ENCODE data around the gene TECTB. TPM values are rescaled to one million over a fixed set of nuclear protein-coding genes. Genes with fewer than 3 reads are reported as not detected.

The TECTB gene
- total RNA-seq = under 1 TPM in 5 of 8 experiments, not detected in 3; 0.05 to 0.31 (median 0.09) TPM

GRCh38 chr10:112283100-112283499, at the start of gene TECTB:
Gene TECTB, plus strand, starts transcription at chr10:112283400. Its CDS starts 335 bp downstream, at chr10:112283735.
- Histone ChIP-seq H3K4me3 (no peak within 1 kb of the TSS), H3K27ac (no peak within 1 kb of the TSS), H3K4me1 (replicated peaks in 1 of 2) (peaks cover 26% of the 10 kb centered on the region in 2 donors)
- in situ Hi-C loops (cut with MboI; ENCODE audit: low pct_unique_long_range_greater_than_20kb in 2 of 9, low sequenced_read_pairs in 9 of 9, unreplicated experiment in 9 of 9) = no loop called here
- 40 to 100% (median 73%) methylated on average over 1 to 6 of the region's 6 CpGs for WGBS, 10 experiments
- no peak for ATAC-seq (replicated peaks in 6 of 8)

- no peak overlapping the region for H3K27ac ChIP-seq
- WGBS, 10 experiments = 60 to 100% (median 88%) methylated on average over 1 to 2 of the region's 7 CpGs; no CpG with 5 or more reads in 6 of the 10 experiments
- no peaks in the 10 kb centered on the region for H3K4me1 ChIP-seq (replicated peaks in 1 of 2)
- H3K4me3 ChIP-seq = no peak overlapping the region
- in situ Hi-C loops (cut with MboI; ENCODE audit: low pct_unique_long_range_greater_than_20kb in 2 of 9, low sequenced_read_pairs in 9 of 9, unreplicated experiment in 9 of 9) = no loop called here
- no peak for ATAC-seq (replicated peaks in 6 of 8)
Measured at GRCh38 chr10:112235141-112235540, 48.1 kb upstream of the TECTB start.

GRCh38 chr10:112235920-112236319, 47.3 kb upstream of the TECTB start:
- ATAC-seq (replicated peaks in 6 of 8) = peak in 2 of 8 experiments; percentile 19 to 44
- no peak overlapping the region for H3K4me3 ChIP-seq
- in situ Hi-C loops (cut with MboI; ENCODE audit: low pct_unique_long_range_greater_than_20kb in 2 of 9, low sequenced_read_pairs in 9 of 9, unreplicated experiment in 9 of 9) = no loop called here
- no peak overlapping the region for H3K27ac ChIP-seq
- H3K4me1 ChIP-seq (replicated peaks in 1 of 2) = no peaks in the 10 kb centered on the region
- 17 to 100% (median 73%) methylated on average over 1 to 4 of the region's 4 CpGs; no CpG with 5 or more reads in 1 of the 10 experiments for whole genome bisulfite sequencing, 10 experiments

GRCh38 chr10:112236486-112236885, 46.7 kb upstream of the TECTB start:
- no peak for ATAC-seq (replicated peaks in 6 of 8)
- Histone ChIP-seq H3K4me3 (no peak overlapping the region), H3K4me1 (replicated peaks in 1 of 2) (no peaks in the 10 kb centered on the region), H3K27ac (no peak overlapping the region)
- in situ Hi-C loops (cut with MboI; ENCODE audit: low pct_unique_long_range_greater_than_20kb in 2 of 9, low sequenced_read_pairs in 9 of 9, unreplicated experiment in 9 of 9) = no loop called here
- 91 to 100% (median 93%) methylated on average over 2 to 3 of the region's 3 CpGs; no CpG with 5 or more reads in 7 of the 10 experiments for WGBS, 10 experiments

GRCh38 chr10:112239347-112239746, 43.9 kb upstream of the TECTB start:
- in situ Hi-C loops (cut with MboI; ENCODE audit: low pct_unique_long_range_greater_than_20kb in 2 of 9, low sequenced_read_pairs in 9 of 9, unreplicated experiment in 9 of 9) = no loop called here
- 25 to 100% (median 83%) methylated on average over 1 to 3 of the region's 5 CpGs; no CpG with 5 or more reads in 6 of the 10 experiments for WGBS, 10 experiments
- H3K27ac ChIP-seq = no peak overlapping the region
- H3K4me3 ChIP-seq = no peak overlapping the region
- no peak for ATAC-seq (replicated peaks in 6 of 8)
- no peaks in the 10 kb centered on the region for H3K4me1 ChIP-seq (replicated peaks in 1 of 2)

GRCh38 chr10:112240441-112240840, 42.8 kb upstream of the TECTB start:
- 60 to 100% (median 87%) methylated on average over 1 to 2 of the region's 13 CpGs; no CpG with 5 or more reads in 6 of the 10 experiments for WGBS, 10 experiments
- in situ Hi-C loops (cut with MboI; ENCODE audit: low pct_unique_long_range_greater_than_20kb in 2 of 9, low sequenced_read_pairs in 9 of 9, unreplicated experiment in 9 of 9) = no loop called here
- H3K27ac ChIP-seq = no peak overlapping the region
- H3K4me1 ChIP-seq (replicated peaks in 1 of 2) = no peaks in the 10 kb centered on the region
- H3K4me3 ChIP-seq = no peak overlapping the region
- no peak for ATAC-seq (replicated peaks in 6 of 8)

- WGBS, 10 experiments = 0 to 71% (median 50%) methylated on average over 1 of the region's 2 CpGs; no CpG with 5 or more reads in 5 of the 10 experiments
- Histone ChIP-seq H3K27ac (no peak overlapping the region), H3K4me1 (replicated peaks in 1 of 2) (no peaks in the 10 kb centered on the region), H3K4me3 (no peak overlapping the region)
- ATAC-seq (replicated peaks in 6 of 8) = no peak
- in situ Hi-C loops (cut with MboI; ENCODE audit: low pct_unique_long_range_greater_than_20kb in 2 of 9, low sequenced_read_pairs in 9 of 9, unreplicated experiment in 9 of 9) = no loop called here
Measured at GRCh38 chr10:112241651-112242341, 41.4 kb upstream of the TECTB start.

- no peaks in the 10 kb centered on the region for H3K4me1 ChIP-seq (replicated peaks in 1 of 2)
- no peak for ATAC-seq (replicated peaks in 6 of 8)
- H3K27ac ChIP-seq = no peak overlapping the region
- in situ Hi-C loops (cut with MboI; ENCODE audit: low pct_unique_long_range_greater_than_20kb in 2 of 9, low sequenced_read_pairs in 9 of 9, unreplicated experiment in 9 of 9) = no loop called here
- no peak overlapping the region for H3K4me3 ChIP-seq
- WGBS, 10 experiments = 40 to 100% (median 90%) methylated on average over 1 of the region's 2 CpGs; no CpG with 5 or more reads in 6 of the 10 experiments
Measured at GRCh38 chr10:112242769-112243168, 40.4 kb upstream of the TECTB start.

- no peaks in the 10 kb centered on the region for H3K4me1 ChIP-seq (replicated peaks in 1 of 2)
- no peak for ATAC-seq (replicated peaks in 6 of 8)
- 74 to 96% (median 82%) methylated on average over 2 to 6 of the region's 6 CpGs; no CpG with 5 or more reads in 1 of the 10 experiments for WGBS, 10 experiments
- no peak overlapping the region for H3K4me3 ChIP-seq
- H3K27ac ChIP-seq = no peak overlapping the region
- in situ Hi-C loops (cut with MboI; ENCODE audit: low pct_unique_long_range_greater_than_20kb in 2 of 9, low sequenced_read_pairs in 9 of 9, unreplicated experiment in 9 of 9) = no loop called here
Measured at GRCh38 chr10:112243713-112244112, 39.5 kb upstream of the TECTB start.

GRCh38 chr10:112244197-112244596, 39.0 kb upstream of the TECTB start:
- no peak for ATAC-seq (replicated peaks in 6 of 8)

GRCh38 chr10:112247791-112248190, 35.4 kb upstream of the TECTB start:
- Histone ChIP-seq H3K4me3 (no peak overlapping the region), H3K4me1 (replicated peaks in 1 of 2) (no peaks in the 10 kb centered on the region), H3K27ac (no peak overlapping the region)
- in situ Hi-C loops (cut with MboI; ENCODE audit: low pct_unique_long_range_greater_than_20kb in 2 of 9, low sequenced_read_pairs in 9 of 9, unreplicated experiment in 9 of 9) = no loop called here
- 14 to 80% (median 36%) methylated on average over 1 to 2 of the region's 2 CpGs; no CpG with 5 or more reads in 4 of the 10 experiments for WGBS, 10 experiments
- no peak for ATAC-seq (replicated peaks in 6 of 8)

More at GRCh38 chr10:112244197-112244596, 39.0 kb upstream of the TECTB start:
- in situ Hi-C loops (cut with MboI; ENCODE audit: low pct_unique_long_range_greater_than_20kb in 2 of 9, low sequenced_read_pairs in 9 of 9, unreplicated experiment in 9 of 9) = no loop called here
- 20 to 94% (median 75%) methylated on average over 1 to 2 of the region's 2 CpGs; no CpG with 5 or more reads in 4 of the 10 experiments for WGBS, 10 experiments
- no peaks in the 10 kb centered on the region for H3K4me1 ChIP-seq (replicated peaks in 1 of 2)
- H3K4me3 ChIP-seq = no peak overlapping the region
- H3K27ac ChIP-seq = no peak overlapping the region

- 19 to 100% (median 80%) methylated on average over 1 to 2 of the region's 2 CpGs; no CpG with 5 or more reads in 4 of the 10 experiments for WGBS, 10 experiments
- Histone ChIP-seq H3K27ac (no peak overlapping the region), H3K4me1 (replicated peaks in 1 of 2) (no peaks in the 10 kb centered on the region), H3K4me3 (no peak overlapping the region)
- in situ Hi-C loops (cut with MboI; ENCODE audit: low pct_unique_long_range_greater_than_20kb in 2 of 9, low sequenced_read_pairs in 9 of 9, unreplicated experiment in 9 of 9) = no loop called here
- peak in 2 of 8 experiments; percentile 71 to 88 for ATAC-seq (replicated peaks in 6 of 8)
Measured at GRCh38 chr10:112248584-112249295, 34.5 kb upstream of the TECTB start.

- 25 to 100% (median 90%) methylated on average over 1 to 2 of the region's 2 CpGs; no CpG with 5 or more reads in 3 of the 10 experiments for WGBS, 10 experiments
- Histone ChIP-seq H3K27ac (no peak overlapping the region), H3K4me1 (replicated peaks in 1 of 2) (no peaks in the 10 kb centered on the region), H3K4me3 (no peak overlapping the region)
- in situ Hi-C loops (cut with MboI; ENCODE audit: low pct_unique_long_range_greater_than_20kb in 2 of 9, low sequenced_read_pairs in 9 of 9, unreplicated experiment in 9 of 9) = no loop called here
- no peak for ATAC-seq (replicated peaks in 6 of 8)
Measured at GRCh38 chr10:112249722-112250121, 33.5 kb upstream of the TECTB start.

Data from motor neuron (in vitro differentiated cells).